HG03103 (cell line): ENCODE results near the gene HCAR1.
"Not testable (repeated sequence)": the region's sequence is repeated elsewhere in the genome, so short reads cannot be mapped to it uniquely, and the experiment has no call there.

Source experiments
- ATAC-seq: cut with Tn5 transposase; IDR thresholded peaks from one replicate; pipeline ENCODE4 v1.9.1; 2021; ENCODE audit warnings: low read depth; ENCODE audit not compliant: unreplicated experiment

Gene HCAR1, protein sequence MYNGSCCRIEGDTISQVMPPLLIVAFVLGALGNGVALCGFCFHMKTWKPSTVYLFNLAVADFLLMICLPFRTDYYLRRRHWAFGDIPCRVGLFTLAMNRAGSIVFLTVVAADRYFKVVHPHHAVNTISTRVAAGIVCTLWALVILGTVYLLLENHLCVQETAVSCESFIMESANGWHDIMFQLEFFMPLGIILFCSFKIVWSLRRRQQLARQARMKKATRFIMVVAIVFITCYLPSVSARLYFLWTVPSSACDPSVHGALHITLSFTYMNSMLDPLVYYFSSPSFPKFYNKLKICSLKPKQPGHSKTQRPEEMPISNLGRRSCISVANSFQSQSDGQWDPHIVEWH

DNA sequence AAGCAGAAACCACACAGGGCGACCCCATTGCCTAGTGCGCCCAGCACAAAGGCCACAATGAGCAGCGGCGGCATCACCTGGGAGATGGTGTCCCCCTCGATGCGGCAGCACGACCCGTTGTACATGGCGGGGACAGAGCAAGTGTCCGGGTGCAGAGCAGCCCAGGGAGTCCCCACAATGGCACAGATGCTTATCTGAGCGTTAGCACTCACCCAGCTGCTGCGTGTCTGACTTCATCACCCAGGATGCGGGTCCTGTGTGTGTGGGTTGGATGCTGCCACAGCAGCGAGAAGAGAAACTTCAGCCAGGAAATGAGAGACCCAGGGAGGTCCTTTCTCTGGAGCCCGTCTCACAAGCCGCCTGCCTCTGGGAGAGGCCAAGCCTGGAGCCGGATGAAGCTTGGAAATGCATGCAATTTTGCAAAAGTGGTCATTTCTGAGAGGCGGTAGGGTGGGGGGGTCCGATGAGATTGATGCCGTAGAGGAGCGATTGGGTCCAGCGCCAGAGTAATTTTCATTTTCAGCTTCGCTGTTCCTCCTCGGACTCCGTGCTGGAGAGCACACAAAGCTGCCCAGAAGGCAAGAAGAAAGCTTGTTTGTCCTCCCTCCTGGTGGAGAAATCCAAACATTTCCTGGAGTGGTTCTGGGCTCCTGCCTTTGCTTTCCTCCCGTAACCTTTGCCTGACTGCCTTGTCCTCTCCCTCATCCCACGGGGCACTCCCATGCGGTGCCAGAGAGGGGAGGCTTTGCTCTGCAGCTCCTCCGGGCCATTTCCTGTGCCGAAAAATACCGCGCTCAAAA, at the start of gene HCAR1:
Gene HCAR1 (minus strand): TSS at position 630 of the 800 bp plus-strand sequence. CDS start 505 bp downstream, at position 125.
- ATAC-seq: no peak

DNA sequence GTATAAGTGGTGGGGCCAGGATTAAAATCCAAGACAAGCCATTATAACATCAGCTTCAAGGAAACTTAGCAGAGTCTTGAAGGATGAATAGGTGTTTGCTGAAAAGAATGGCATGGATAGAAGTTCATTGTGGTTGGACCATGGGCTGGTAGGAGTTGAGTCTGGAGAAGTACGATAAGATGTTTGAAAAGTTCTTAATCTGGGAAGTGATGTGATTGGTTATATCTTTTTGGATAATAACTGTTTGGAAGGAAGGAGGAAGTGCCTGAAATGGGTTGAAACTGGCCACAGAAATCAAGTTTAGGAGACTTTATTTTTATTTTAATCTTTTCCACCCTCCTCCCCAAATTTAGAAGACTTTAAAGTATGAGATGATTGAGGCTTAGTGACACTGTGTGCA, 26.9 kb upstream of the HCAR1 start:
- ATAC-seq: no peak

DNA sequence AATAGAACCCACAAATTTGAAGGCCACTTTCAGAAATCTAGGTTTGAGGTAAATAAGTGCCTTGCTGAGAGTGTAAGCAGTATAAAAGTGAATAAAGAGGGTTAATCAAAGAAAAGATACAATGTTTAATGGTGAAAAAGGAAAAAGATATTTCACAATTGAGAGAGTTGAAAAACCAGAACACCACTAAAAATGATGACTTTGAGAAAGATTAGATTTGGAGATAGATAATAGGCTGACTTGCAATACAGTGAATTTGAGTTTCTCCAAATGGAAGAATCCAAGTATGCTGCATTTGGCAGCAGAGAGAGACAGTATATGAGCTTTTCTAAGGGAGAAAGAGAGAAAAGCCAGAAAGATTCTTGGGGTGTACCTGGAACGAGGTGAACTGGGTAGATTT, 24.1 kb upstream of the HCAR1 start:
- ATAC-seq: no peak

DNA sequence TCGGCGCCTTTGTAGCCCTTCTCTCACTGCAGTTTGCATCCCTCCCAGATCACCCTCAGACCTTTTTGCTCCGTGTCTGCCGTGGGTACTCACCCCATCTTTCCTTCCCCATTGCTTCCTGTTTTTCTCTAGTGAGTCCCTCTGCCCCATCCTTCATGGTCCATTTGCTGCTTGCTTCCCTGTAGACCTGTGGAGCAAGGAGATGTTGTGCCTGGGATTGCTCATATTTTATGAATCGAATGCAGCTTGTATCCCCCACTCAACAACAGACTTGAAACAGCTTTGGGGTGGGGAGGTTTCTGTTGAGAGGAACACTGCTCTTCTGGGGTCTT, 22.6 kb upstream of the HCAR1 start:
- ATAC-seq: no peak

DNA sequence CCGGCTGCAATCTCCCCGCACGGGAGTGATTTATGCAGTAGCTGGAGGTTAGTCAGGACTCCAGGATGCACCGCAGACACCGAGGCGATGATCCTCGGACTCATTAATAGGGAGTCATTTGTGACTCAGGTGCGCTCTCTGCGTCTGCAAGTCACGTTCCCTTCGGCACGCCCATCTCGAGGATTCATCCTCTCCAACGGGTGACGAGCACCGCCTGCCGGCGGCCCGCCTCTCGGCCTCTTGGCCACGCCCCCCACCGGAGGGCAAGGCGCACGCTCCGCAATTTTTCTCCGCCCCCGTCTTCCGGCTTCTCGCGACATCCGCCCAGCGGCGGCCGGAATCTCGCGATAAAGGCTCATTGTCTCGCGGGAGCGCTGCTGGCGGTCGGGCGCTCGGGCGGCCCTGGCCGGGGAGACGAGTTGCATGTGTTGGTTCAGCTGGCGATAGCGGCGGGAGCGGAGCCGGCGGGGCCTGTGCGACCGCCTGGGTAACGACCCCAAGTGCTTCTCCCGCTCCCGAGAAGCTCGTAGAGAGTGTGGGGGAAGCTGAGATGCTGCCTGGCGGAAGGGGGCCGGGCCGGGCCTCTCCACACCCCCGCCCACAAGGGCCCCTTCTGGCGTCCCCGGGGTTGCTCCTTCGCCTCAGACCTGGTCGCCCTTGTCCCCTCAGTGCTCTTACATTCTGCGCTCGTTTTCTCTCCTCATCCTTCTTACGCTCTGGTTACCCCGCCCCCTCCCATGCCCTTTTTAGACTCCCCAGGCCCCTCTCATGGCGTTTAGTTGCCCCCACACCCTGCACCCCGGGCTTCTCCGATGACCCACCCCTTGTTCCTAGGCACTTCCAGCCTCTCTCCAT, 22.0 kb upstream of the HCAR1 start, which contains the start of gene DENR:
Gene DENR (plus strand): TSS at position 361 of the 855 bp plus-strand sequence. CDS start 878 bp downstream, outside the sequence.
- ATAC-seq: peak; percentile 91

DNA sequence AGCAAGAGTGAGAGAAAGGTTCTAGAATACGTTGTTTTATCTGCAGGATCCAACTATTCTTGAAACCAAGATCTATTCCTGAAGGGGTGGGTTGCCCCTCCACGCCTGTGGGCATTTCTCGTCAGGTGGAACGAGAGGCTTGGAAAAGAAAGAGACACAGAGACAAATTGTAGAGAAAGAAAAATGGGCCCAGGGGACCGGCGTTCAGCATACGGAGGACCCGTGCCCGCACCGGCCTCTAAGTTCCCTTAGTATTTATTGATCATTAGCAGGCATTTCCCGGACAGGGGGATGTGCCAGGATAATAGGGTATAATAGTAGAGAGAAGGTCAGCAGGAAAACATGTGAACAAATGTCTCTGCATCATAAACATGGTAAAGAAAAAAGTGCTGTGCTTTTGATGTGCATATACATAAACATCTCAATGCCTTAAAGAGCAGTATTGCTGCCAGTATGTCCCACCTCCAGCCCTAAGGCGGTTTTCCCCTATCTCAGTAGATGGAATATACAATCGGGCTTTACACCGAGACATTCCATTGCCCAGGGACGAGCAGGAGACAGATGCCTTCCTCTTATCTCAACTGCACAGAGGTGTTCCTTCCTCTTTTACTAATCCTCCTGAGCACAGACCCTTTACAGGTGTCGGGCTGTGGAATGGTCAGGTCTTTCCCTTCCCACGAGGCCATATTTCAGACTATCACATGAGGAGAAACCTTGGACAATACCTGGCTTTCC, 20.3 kb upstream of the HCAR1 start:
- ATAC-seq: not testable (repeated sequence)

DNA sequence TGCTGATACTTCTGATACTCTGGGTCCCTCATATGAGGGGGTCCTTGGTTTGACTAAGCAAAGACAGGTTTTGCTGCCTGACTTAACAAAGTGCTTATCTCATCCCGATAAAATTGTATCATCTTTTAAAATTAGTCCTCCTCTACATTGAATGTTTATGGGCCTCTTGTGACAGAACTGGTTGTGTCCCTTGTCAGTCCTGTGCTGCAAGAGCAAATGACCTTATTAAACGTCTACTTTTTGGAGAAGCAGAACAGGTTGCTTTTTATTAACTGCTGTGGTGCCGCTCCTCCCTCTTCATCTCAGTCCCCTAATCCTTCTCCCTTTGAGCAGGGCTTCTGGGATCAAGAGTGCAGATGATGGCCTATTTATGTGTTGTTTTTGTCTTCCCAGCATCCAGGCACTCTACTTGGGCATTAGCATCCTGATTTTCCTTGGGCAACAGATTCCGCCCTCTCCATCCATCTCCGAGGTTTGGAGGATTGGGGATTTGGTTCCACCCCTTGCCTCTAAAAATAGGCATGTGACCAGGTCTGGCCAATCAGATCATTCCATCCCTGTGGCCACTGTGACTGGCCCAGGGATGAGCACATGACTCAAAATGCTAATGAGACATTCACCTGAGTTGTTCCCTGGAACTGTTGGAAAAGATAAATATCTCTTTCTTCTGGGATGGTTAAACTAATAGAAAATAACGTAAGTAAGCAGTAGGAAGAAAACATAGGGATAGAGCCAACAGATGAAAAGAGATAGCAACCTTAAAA, 19.1 kb upstream of the HCAR1 start:
- no peak for ATAC-seq

DNA sequence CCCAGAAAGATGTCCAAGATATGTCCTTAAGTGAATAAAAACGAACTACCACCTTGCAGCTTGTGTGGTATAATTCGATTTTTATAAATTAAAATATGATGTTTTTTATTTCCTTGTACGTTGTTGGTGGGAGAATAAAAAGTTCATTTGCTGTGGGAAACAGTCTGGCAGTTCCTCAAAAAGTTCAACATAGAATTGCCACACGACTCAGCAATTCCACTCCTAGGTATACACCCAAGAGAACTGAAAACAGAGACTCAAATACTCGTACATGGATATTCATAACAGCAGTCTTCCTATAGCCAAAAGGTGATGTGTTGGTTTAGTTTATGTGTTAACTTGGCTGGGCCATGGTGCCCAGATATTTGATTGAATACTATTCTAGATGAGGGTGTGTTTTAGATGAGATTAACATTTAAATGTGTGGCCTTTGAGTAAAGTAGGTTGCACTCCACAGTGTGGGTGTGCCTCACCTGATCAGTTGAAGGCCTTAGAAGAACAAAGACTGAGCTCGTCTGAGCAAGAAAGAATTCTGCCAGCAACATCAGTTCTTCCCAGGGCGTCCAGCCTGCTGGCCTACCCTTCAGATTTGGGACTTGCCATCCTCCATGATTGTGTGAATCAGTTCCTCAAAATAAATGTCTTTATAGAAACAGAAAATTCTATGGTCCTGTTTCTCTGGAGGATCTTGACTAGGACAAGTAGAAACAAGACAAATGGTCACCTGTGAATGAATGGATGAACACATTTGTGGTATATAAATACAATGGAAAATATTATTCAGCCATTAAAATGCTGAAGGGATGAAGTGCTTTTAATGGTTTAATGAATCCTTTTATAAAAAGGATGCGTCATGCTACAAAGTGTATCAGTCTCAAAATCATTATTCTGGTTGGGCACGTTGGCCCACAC, 16.8 kb upstream of the HCAR1 start:
- ATAC-seq: no peak

DNA sequence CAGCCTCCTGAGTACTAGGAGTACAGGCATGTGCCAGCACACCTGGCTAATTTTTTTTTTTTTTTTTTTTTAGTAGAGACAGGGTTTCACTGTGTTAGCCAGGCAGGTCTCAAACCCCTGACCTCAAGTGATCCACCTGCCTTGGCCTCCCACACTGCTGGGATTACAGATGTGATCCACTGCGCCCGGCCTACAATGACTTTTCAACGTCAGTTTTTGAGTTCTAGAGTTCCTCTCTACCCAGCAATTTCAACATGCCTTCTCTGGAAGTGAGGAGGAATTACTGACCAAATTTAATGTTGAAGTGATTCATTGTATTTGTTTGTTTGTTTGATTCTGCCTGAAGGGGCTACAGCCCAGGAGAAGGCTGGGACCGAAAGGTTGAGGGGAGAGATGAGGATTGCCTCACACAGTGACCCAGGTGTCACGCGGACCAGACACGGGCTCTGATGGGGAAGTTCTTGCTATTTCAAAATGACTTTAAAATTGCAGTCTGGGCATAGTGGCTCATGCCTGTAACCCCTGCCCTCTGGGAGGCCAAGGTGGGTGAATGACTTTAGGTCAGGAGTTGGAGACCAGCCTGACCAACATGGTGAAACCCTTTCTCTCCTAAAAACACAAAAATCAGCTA, 13.4 kb upstream of the HCAR1 start:
- ATAC-seq: no peak

DNA sequence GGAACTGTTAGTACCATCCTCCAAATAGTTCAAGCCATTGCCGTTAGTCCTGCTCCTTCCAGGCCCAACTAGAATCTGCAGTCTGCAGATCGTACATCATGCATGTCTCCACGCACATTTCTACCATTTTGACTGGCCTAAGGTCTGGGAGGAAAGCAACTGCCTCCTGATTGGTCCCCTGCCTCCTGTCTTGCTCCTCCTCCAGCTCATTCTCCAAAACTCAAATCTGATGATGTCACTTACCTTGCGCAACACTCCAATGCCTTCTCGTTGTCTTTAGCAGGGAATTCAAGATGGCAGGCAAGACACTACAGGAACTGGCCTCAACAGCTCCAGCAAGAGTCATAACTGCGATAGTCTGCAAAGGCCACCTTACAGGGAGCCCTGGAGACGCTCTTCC, 9.7 kb upstream of the HCAR1 start:
- ATAC-seq: no peak

DNA sequence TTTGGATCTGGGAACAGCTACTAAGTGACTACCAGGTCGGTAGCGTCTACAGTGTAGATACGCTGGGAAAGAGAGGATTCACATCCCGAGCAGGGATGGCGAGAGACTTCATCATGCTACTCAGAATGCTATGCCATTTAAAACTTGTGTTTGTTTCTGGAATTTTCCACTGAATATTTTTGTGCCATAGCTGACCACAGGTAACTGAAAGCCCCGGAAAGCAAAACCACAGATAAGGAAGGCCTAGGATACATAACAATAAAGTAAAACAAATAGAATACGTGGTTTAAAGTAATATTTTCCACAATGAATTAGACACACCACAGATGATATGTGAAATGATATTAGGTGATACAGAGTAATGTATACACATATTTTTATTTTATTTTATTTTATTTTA, 7.9 kb upstream of the HCAR1 start:
- no peak for ATAC-seq

DNA sequence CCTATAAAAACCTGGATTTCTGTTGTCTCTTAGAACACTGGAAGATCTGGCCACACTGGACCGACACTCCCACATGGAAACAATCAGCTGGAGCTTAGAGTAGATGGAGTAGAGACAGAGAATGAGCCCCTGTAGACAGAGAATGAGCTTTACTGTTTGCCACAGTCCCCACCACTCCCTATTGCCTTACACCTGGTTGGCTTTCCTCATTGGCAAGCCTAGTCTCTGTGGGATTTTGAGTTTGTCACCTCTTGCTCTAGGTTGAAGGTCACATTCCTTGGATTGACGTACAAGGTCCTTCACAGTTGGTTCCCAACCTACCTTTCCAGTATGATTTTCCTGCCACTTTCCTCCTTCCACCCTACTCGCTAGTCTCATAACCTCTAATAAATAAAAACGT, 2.0 kb upstream of the HCAR1 start:
- no peak for ATAC-seq

DNA sequence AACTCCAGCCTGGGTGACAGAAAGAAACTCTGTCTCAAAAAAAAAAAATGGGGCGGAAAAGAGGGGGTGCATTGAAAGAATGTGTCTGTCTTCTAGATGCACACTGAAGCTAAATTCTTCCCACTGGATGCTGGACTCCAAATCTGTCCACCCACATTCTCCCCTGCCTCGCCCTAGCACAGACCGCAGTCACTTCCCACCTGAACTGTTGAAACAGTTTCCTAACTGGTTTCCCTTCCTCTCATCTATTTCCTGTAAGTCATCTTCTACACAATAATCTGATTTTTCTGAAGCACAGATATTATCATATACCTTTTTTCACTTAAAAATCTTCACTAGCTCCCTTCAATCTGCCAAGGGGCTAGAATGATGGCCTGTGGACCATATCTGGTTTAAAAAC, 1.5 kb upstream of the HCAR1 start:
- ATAC-seq: no peak

DNA sequence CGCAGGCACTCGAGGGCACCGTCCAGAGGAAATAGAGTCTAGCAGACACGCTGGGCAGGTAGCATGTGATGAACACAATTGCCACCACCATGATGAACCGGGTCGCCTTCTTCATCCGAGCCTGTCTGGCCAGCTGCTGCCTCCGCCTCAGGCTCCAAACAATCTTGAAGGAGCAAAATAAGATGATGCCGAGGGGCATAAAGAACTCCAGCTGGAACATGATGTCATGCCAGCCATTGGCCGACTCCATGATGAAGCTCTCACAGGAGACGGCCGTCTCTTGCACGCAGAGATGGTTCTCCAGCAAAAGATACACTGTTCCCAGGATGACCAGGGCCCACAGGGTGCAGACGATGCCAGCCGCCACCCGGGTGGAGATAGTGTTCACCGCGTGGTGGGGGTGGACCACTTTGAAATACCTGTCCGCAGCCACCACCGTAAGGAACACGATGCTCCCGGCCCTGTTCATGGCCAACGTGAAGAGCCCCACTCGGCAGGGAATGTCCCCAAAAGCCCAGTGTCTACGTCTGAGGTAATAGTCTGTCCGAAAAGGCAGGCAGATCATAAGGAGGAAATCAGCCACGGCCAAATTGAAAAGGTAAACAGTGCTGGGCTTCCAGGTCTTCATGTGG, 945 bp downstream of the HCAR1 start:
- ATAC-seq: no peak

DNA sequence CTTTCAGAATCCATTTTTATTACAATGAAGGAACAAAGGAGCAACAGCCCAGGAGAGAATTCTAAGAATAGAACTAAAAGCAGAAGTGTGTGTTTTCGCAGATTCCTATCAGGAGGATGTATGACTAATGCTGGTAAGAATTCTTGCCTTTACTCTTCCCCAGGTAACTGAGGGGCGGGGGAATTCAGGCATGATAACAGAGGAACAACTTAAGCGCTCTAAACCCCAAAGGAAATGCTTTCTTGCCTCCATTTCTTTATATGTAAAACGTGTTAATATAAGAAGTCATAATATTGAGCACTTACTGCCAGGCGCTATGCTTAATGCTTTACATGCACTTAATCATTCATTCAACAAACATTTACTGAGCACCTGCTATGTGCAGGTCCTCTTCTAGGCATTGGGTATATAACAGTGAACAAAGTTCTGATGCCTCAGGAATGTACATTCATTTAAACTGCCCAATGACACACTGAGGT, 4.5 kb downstream of the HCAR1 start:
- no peak for ATAC-seq

DNA sequence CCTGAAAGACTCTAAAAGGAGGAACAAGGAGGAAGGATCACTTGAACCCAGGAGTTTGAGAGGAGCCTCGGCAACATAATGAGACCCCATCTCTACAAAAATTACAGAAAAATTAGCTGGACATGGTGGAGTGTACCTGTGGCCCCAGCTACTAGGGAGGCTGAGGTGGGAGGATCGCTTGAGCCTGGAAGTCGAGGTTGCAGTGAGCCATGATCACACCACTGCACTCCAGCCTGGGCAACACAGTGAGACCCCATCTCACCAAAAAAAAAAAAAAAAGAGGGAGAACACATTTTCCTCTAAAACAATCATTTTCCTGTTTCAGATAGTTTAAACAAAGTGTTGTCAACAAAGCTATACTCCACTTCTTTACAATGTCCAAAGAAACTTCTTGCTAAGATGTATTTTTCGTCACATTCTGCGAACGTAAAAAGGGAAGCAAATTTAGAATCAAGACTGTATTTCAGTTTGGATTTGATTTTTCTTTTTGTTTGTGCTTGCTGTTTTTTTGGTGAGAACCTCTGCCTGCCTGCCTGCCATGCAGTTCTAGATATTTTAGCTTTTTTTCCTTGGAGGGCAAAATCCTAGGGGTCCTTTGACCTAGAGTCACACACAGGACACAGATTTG, 5.1 kb downstream of the HCAR1 start:
- ATAC-seq: no peak

DNA sequence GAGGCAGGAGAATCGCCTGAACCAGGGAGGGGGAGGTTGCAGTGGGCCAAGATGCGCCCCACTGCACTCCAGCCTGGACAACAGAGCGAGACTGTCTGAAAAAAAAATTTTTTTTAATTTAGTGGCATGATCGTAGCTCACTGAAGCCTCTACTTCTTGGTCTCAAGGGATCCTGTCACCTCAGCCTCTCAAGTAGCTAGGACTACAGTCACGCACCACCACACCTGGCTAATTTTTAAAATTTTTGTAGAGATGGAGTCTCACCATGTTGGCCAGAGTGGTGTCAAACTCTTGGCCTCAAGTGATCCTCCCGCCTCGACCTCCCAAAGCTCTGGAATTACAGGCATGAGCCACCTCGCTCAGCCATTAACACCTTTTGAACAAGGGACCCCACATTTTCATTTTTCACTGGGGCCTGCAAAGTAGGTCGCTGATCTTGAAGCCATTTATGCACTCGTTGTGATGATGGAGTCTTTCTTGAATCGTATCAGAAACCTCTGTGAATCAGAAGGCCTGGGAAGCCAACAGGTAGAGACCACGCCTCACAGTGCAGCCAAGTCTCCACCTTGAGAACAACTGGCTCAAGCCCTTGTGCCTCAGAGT, 5.9 kb downstream of the HCAR1 start:
- no peak for ATAC-seq
